Measurements from ENCODE around the gene TEPSIN. TPM values are rescaled to one million over a fixed set of nuclear protein-coding genes. Genes with fewer than 3 reads are reported as not detected.

TEPSIN gene
- total and polyA plus RNA-seq, 3 donors from 2014 or later = 32.0 to 83.0 (median 55.4) TPM

DNA sequence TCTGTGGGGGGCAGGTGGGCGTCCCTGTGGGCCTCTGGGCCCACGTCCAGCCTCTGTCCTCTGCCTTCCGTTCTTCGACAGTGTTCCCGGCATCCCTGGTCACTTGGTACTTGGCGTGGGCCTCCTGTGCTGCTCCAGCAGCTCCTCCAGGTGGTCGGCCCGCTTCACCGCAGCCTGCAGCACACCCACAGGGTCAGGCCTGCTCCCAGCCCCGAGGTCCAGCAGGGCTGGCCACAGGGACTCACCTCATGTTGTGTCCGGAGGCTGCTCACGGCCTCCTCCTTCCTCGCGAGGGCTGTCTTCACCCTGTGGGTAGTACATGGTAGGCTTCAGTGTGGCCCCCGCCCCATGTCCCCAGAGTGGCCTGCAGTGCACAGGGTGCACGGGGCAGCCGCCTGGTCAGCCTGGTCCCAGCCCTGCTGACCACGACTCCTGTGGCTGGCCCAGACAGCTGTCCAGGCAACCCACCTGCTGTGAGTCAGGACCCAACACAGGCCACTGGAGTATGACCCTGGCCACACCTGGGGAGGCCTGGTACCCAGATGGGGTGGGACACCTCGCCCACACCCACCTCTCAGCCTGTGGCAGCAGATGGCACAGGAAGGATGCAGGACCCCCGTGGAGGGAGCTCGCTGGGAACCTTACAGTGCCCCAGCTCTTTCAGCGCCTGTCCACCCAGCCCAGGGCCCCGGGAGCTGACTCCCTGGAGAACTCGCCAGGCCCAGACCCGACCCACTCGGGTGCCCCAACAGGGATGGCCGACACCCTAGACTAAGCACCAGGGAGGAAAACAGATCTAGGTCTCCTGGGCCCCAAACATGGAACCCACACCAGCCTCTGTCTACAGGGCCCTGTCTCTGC, 49.0 kb downstream of the TEPSIN start:
- H3K9me3 ChIP-seq = no peaks in the 10 kb centered on the region
- H3K4me3 ChIP-seq = no peak overlapping the region
- 63 to 83% methylated on average over 9 to 23 of the region's 27 CpGs for WGBS, 2 donors
- no peaks in the 10 kb centered on the region for H3K4me1 ChIP-seq
- H3K27ac ChIP-seq = no peak overlapping the region
- peak; percentile 34 for DNase-seq
- H3K27me3 ChIP-seq = no peaks in the 10 kb centered on the region
- intact Hi-C loops (cut with DNase I; ENCODE audit: low total_unique reads) = no loop called here
- no peaks in the 10 kb centered on the region for H3K36me3 ChIP-seq (ENCODE audit: low read depth, missing control alignments)
- TF ChIP-seq POLR2A (IDR thresholded peaks at IDR 0.05) (no peak), CTCF (IDR thresholded peaks at IDR 0.05) (no peak)

GRCh38 chr17:81189016-81189415, 49.8 kb downstream of the TEPSIN start:
- H3K4me1 ChIP-seq = no peaks in the 10 kb centered on the region
- TF ChIP-seq POLR2A (IDR thresholded peaks at IDR 0.05) = no peak
- TF ChIP-seq CTCF (IDR thresholded peaks at IDR 0.05) = no peak
- no peaks in the 10 kb centered on the region for H3K36me3 ChIP-seq (ENCODE audit: low read depth, missing control alignments)
- 89% methylated on average over 7 of the region's 7 CpGs; no CpG with 5 or more reads in 1 of the 2 donors for WGBS, 2 donors
- H3K9me3 ChIP-seq = no peaks in the 10 kb centered on the region
- intact Hi-C loops (cut with DNase I; ENCODE audit: low total_unique reads) = no loop called here
- no peak overlapping the region for H3K4me3 ChIP-seq
- DNase-seq = no peak
- no peaks in the 10 kb centered on the region for H3K27me3 ChIP-seq
- no peak overlapping the region for H3K27ac ChIP-seq

DNA sequence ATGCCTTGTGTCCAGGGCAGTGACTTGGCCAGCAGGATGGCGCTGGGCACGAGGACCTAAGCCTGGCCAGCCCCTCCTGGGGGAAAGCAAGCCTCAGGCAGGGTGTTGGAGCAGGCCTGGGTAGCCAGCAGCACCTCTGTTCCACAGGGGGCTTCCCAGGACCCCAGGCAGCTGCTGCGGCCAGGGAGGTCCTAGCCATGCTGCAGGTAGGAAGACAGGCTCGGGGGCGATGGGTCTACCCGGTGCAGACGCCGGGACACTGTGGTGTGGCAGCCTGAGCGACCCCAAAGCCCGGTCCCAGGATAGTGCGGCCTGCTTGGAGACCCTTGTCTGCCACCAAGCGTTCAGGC, 50.4 kb downstream of the TEPSIN start:
- DNase-seq = no peak
- no peak overlapping the region for H3K27ac ChIP-seq
- H3K27me3 ChIP-seq = no peaks in the 10 kb centered on the region
- no peaks in the 10 kb centered on the region for H3K9me3 ChIP-seq
- no peaks in the 10 kb centered on the region for H3K36me3 ChIP-seq (ENCODE audit: low read depth, missing control alignments)
- 94% methylated on average over 12 of the region's 12 CpGs; no CpG with 5 or more reads in 1 of the 2 donors for WGBS, 2 donors
- TF ChIP-seq CTCF (IDR thresholded peaks at IDR 0.05) (no peak), POLR2A (IDR thresholded peaks at IDR 0.05) (no peak)
- H3K4me3 ChIP-seq = no peak overlapping the region
- intact Hi-C loops (cut with DNase I; ENCODE audit: low total_unique reads) = no loop called here
- H3K4me1 ChIP-seq = no peaks in the 10 kb centered on the region

DNA sequence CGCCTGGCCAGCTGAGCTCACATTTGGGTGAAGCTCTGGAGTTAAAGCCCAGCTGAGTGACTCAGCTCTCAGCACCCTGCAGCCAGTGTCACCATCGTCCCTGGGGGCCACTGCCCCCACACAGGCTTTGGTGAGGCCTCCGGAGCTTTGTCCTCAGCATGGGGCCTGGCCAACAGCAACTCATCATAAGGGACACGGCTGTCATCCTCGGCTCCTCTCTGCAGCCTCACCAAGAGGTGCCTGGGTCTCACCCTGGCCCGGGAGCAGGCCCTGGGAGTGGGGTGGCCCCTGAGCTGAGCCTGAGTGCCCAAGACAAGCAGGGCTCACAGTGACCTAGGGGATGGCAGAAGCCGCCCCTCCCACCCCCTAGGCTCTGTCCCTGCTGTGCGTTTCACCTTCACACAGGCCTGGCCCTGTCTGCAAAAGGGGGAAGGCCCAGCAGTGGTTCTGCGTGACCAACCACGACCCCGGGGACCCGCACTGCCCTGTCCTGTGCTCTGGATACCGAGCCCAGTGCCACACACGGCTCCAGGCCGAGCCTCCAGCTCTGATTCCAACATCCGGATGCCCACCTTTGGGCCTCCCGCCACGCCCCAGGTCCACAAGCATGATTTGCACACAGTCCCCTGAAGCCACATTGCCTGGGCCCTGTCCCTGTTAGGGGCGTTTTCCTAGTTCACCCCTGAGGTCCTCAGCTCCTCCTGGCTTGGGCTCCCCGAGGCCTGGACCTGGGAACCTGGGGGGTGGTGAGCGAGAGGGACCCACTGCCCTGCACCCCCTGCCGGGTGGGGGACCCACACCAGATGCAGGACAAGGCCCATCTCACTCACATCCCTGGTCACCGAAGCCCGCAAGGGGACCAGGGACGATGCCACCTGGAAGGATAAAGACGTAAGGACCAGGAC, 51.0 kb downstream of the TEPSIN start:
- 91 to 93% methylated on average over 8 to 26 of the region's 26 CpGs for WGBS, 2 donors
- no peak for DNase-seq
- intact Hi-C loops (cut with DNase I; ENCODE audit: low total_unique reads) = no loop called here
- no peaks in the 10 kb centered on the region for H3K9me3 ChIP-seq
- H3K27me3 ChIP-seq = no peaks in the 10 kb centered on the region
- H3K4me1 ChIP-seq = no peaks in the 10 kb centered on the region
- TF ChIP-seq CTCF (IDR thresholded peaks at IDR 0.05) (no peak), POLR2A (IDR thresholded peaks at IDR 0.05) (no peak)
- H3K36me3 ChIP-seq (ENCODE audit: low read depth, missing control alignments) = no peaks in the 10 kb centered on the region
- H3K27ac ChIP-seq = no peak overlapping the region
- no peak overlapping the region for H3K4me3 ChIP-seq
